B cell (primary cell): ENCODE data around the gene GRK5. TPM values are rescaled to one million over a fixed set of nuclear protein-coding genes. Genes with fewer than 3 reads are reported as not detected.

Experiments
- ATAC-seq: fragments of 200-7000 bp; cut with Tn5 transposase; one replicate; pipeline ENCODE4 v1.10.0; 2021; ENCODE audit warnings: low read depth, mild to moderate bottlenecking, moderate number of reproducible peaks, moderate library complexity
- CTCF ChIA-PET: fragments of 350-600 bp; sonication (Branson Sonifier 250); formaldehyde crosslinking; loops from one replicate; lab custom pipeline; 2021; ENCODE audit warnings: antibody characterized with exemption, inconsistent platforms; lab: Charles Lee
- POLR2A ChIA-PET: fragments of 350-600 bp; sonication (Branson Sonifier 250); formaldehyde crosslinking; loops from one replicate; lab custom pipeline; 2021; ENCODE audit warnings: antibody characterized with exemption; lab: Charles Lee
- DNase-seq: peaks from one replicate; pipeline ENCODE4 v3.0.0; 2013
- H2AFZ ChIP-seq: 2 replicates; pipeline ENCODE4 v1.6.1; 2012; ENCODE audit warnings: mild to moderate bottlenecking, low read depth, low read length; ENCODE audit not compliant: insufficient read depth, poor library complexity, severe bottlenecking
- H3K27ac ChIP-seq, 2 donors: 1 replicate in 1 of 2; 2 replicates in 1 of 2; pipeline ENCODE4 v1.5.1; 2012 to 2013; ENCODE audit warnings: low read length in 2 of 2, mild to moderate bottlenecking in 2 of 2, moderate library complexity in 1 of 2
- H3K27me3 ChIP-seq, 4 experiments: fragments of 200-600 bp in 1 of 4; sonication (generic) in 1 of 4; replicated peaks in 1 of 4; 1 replicate in 2 of 4; 2 replicates in 2 of 4; pipeline versions ENCODE4 v1.6.1 to v1.7.0; 2013 to 2016; ENCODE audit warnings: low read length in 3 of 4, mild to moderate bottlenecking in 2 of 4, mixed read lengths in 1 of 4, moderate library complexity in 1 of 4; ENCODE audit not compliant: insufficient read depth in 4 of 4, control insufficient read depth in 3 of 4; ENCODE audit errors: control extremely low read depth in 1 of 4
- H3K36me3 ChIP-seq, 2 experiments: replicated peaks in 1 of 2; 1 replicate in 1 of 2; 2 replicates in 1 of 2; pipeline versions ENCODE4 v1.6.1 to v1.7.1; 2013; ENCODE audit warnings: low read length in 1 of 2; ENCODE audit not compliant: insufficient read depth in 2 of 2, control insufficient read depth in 1 of 2; ENCODE audit errors: control extremely low read depth in 1 of 2, extremely low read depth in 1 of 2
- H3K4me1 ChIP-seq, 2 donors: fragments of 200-600 bp in 1 of 2; sonication (generic) in 1 of 2; 1 replicate in 1 of 2; 2 replicates in 1 of 2; pipeline versions ENCODE4 v1.5.1 to v1.6.1; 2013 to 2017; ENCODE audit warnings: low read length in 2 of 2; ENCODE audit not compliant: control insufficient read depth in 2 of 2, insufficient read depth in 2 of 2
- H3K4me2 ChIP-seq: replicated peaks from 2 replicates; pipeline ENCODE3; 2012; ENCODE audit warnings: mild to moderate bottlenecking, low read depth, low read length; ENCODE audit not compliant: poor library complexity, severe bottlenecking
- H3K4me3 ChIP-seq, 5 experiments: fragments of 200-600 bp in 1 of 5; sonication (generic) in 1 of 5; 1 replicate in 3 of 5; 2 replicates in 2 of 5; pipeline versions ENCODE4 v1.5.1 to v1.7.0; 2011 to 2016; ENCODE audit warnings: low read length in 4 of 5, mild to moderate bottlenecking in 4 of 5, low read depth in 2 of 5, control low read depth in 1 of 5, moderate library complexity in 1 of 5; ENCODE audit not compliant: insufficient read depth in 1 of 5; ENCODE audit errors: control extremely low read depth in 1 of 5, extremely low read depth in 1 of 5
- H3K79me2 ChIP-seq: fragments of 200-600 bp; sonication (generic); one replicate; pipeline ENCODE4 v1.6.0; 2016; ENCODE audit warnings: low read length; ENCODE audit not compliant: control insufficient read depth, insufficient read depth
- H3K9ac ChIP-seq: fragments of 200-600 bp; sonication (generic); 2 replicates; pipeline ENCODE4 v1.6.1; 2017; ENCODE audit warnings: mild to moderate bottlenecking, low read length, moderate library complexity
- H3K9me3 ChIP-seq, 3 donors: one replicate each; pipeline versions ENCODE4 v1.6.1 to v1.7.1; 2013; ENCODE audit warnings: low read length in 2 of 3; ENCODE audit not compliant: control insufficient read depth in 2 of 3, insufficient read depth in 1 of 3; ENCODE audit errors: control extremely low read depth in 1 of 3
- H4K20me1 ChIP-seq: 2 replicates; pipeline ENCODE4 v1.6.0; 2012; ENCODE audit warnings: mild to moderate bottlenecking, low read length; ENCODE audit not compliant: insufficient read depth, control insufficient read depth, poor library complexity, severe bottlenecking
- H3K27ac Mint-ChIP-seq: one replicate; pipeline ENCODE4 v1.8.0; 2021; ENCODE audit warnings: mixed read lengths
- H3K27me3 Mint-ChIP-seq: one replicate; pipeline ENCODE4 v1.8.0; 2021; ENCODE audit warnings: mixed read lengths
- H3K4me1 Mint-ChIP-seq: one replicate; pipeline ENCODE4 v1.8.0; 2021; ENCODE audit warnings: mixed read lengths
- H3K4me3 Mint-ChIP-seq: one replicate; pipeline ENCODE4 v1.8.0; 2021; ENCODE audit warnings: mixed read lengths
- H3K9me3 Mint-ChIP-seq: one replicate; pipeline ENCODE4 v1.8.0; 2022; ENCODE audit warnings: mixed read lengths; ENCODE audit not compliant: insufficient read depth
- EZH2 ChIP-seq: IDR thresholded peaks from 2 replicates; pipeline ENCODE4 v1.6.1; 2012; ENCODE audit warnings: borderline replicate concordance, low read depth, mild to moderate bottlenecking, moderate library complexity, low read length; ENCODE audit not compliant: insufficient read depth, poor library complexity, severe bottlenecking
- WGBS: methylation state at CpG from one replicate; pipeline ENCODE4 v1.1.5; 2013; ENCODE audit warnings: missing lambda C conversion rate; ENCODE audit not compliant: insufficient coverage; 5-methylcytosine and 5-hydroxymethylcytosine counted together
- intact Hi-C: fragments of 100-400 bp; cut with micrococcal nuclease; formaldehyde crosslinking; loops from one replicate; pipeline ENCODE4 v1.10.0; 2022
- polyA plus RNA-seq: library from polyadenylated mRNA; depleted of rRNA; stranded (reverse); fragments of >200 nt; gene quantifications from 2 replicates; pipeline ENCODE4 v1.2.3, GENCODE V29; 2012
- total RNA-seq, 2 donors: library from RNA; stranded (reverse); fragments of 120-200 nt in 1 of 2; gene quantifications; 1 replicate in 1 of 2; 2 replicates in 1 of 2; pipeline versions ENCODE4 v1.2.3 to v1.2.4, GENCODE V29; 2013 to 2022
- TF ChIP-seq, protein P1 (sequence below): fragments of 200-600 bp; IDR thresholded peaks from one replicate; pipeline ENCODE4 v1.8.0; 2022; ENCODE audit warnings: antibody characterized with exemption, mild to moderate bottlenecking

Gene GRK5
- total and polyA plus RNA-seq, 2 donors (not counting 1 experiment from before 2014, with no cell fraction given), result 21.9 to 54.8 TPM

DNA sequence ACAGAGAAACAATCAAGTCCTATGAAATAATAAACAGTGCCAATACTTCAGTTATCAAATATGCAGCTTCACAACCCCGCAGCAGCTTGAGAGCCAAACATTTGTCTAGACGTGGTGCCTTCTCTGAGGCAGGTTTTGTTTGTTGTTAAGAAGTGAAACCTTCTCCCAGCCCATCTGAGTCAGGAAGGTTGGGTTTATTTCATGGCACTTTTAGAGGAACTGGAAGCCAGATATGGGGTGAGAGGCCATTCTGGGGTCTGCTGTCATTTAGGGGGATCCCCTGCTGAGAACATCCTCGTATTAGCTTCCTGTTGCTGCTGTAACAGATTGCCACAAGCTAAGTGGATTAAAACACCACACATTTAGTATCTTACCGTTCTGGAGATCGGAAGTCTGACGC, 113.6 kb downstream of the GRK5 start:
- 73% methylated on average over 3 of the region's 6 CpGs for WGBS
- peaks cover 71% of the 10 kb centered on the region for H3K4me1 Mint-ChIP-seq

More for the DNA sequence above, 113.6 kb downstream of the GRK5 start:
- Histone ChIP-seq H3K9me3 (peaks cover 0 to 13% (median 0%) of the 10 kb centered on the region in 3 donors), H3K4me2 (peak overlapping the region; percentile 32), H3K79me2 (peaks cover 96% of the 10 kb centered on the region), H2AFZ (no peak overlapping the region), H3K4me3 (no peak overlapping the region), H4K20me1 (peaks cover 74% of the 10 kb centered on the region), H3K36me3 (peaks cover 0 to 6% of the 10 kb centered on the region in 2 experiments), H3K27ac (peak overlapping the region in 1 of 2 donors; percentile 22), H3K27me3 (no peaks in the 10 kb centered on the region), H3K9ac (no peak overlapping the region), H3K4me1 (peaks cover 27 to 48% of the 10 kb centered on the region in 2 donors)
- peaks cover 5% of the 10 kb centered on the region for H3K9me3 Mint-ChIP-seq
- H3K4me3 Mint-ChIP-seq, result no peak overlapping the region
- no peak for TF ChIP-seq EZH2
- TF ChIP-seq, protein P1, sequence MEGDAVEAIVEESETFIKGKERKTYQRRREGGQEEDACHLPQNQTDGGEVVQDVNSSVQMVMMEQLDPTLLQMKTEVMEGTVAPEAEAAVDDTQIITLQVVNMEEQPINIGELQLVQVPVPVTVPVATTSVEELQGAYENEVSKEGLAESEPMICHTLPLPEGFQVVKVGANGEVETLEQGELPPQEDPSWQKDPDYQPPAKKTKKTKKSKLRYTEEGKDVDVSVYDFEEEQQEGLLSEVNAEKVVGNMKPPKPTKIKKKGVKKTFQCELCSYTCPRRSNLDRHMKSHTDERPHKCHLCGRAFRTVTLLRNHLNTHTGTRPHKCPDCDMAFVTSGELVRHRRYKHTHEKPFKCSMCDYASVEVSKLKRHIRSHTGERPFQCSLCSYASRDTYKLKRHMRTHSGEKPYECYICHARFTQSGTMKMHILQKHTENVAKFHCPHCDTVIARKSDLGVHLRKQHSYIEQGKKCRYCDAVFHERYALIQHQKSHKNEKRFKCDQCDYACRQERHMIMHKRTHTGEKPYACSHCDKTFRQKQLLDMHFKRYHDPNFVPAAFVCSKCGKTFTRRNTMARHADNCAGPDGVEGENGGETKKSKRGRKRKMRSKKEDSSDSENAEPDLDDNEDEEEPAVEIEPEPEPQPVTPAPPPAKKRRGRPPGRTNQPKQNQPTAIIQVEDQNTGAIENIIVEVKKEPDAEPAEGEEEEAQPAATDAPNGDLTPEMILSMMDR, result no peak
- DNase-seq (peak; percentile 53), ATAC-seq (no peak)
- H3K27me3 Mint-ChIP-seq, result no peaks in the 10 kb centered on the region
- peak overlapping the region; percentile 16 for H3K27ac Mint-ChIP-seq
- CTCF ChIA-PET, result interaction anchor here (1.0 to 2.5 kb wide), 4 partner anchors 11 to 115 kb away, joined by 3 to 6 read pairs (median 4); no protein-coding TSS in a partner anchor
- POLR2A ChIA-PET, result no interaction called here
- intact Hi-C loops, result no loop called here
